ENCODE data around the gene TAF11L14. TPM values are rescaled to one million over a fixed set of nuclear protein-coding genes. Genes with fewer than 3 reads are reported as not detected.
"Not testable (repeated sequence)": the region's sequence is repeated elsewhere in the genome, so short reads cannot be mapped to it uniquely, and the experiment has no call there.

The TAF11L14 gene
- total RNA-seq (not detected), polyA plus RNA-seq (ENCODE audit: insufficient read length in 2 of 2) (not detected)
- long read RNA-seq, donor 1, result 0 reads
- long read RNA-seq, donor 2, result 0 reads
- long read RNA-seq, donor 3, result 0 reads
- long read RNA-seq, donor 4, result 0 reads

- WGBS (ENCODE audit: insufficient coverage), result 85% methylated on average over 4 of the region's 5 CpGs
- no peaks in the 10 kb centered on the region for H3K4me1 ChIP-seq (ENCODE audit: control insufficient read depth, insufficient read depth, low read length)
- no peaks in the 10 kb centered on the region for H3K36me3 ChIP-seq (ENCODE audit: control insufficient read depth, insufficient read depth, low read length)
- H3K9me3 ChIP-seq (ENCODE audit: control insufficient read depth, insufficient read depth, low read length), result no peaks in the 10 kb centered on the region
- no peak within 1 kb of the TSS for H3K4me3 ChIP-seq (ENCODE audit: low read depth, low read length)
- DNase-seq (ENCODE audit: low read depth in 4 of 6, low spot score in 6 of 6), result no peak
- H3K27ac ChIP-seq (ENCODE audit: low read depth, low read length), result no peak within 1 kb of the TSS
- H3K27me3 ChIP-seq (ENCODE audit: control insufficient read depth, insufficient read depth, low read length), result no peaks in the 10 kb centered on the region
Observed at GRCh38 chr5:17634160-17634559, at the start of gene TAF11L14. TAF11L14 (plus strand) TSS chr5:17634460.

DNA sequence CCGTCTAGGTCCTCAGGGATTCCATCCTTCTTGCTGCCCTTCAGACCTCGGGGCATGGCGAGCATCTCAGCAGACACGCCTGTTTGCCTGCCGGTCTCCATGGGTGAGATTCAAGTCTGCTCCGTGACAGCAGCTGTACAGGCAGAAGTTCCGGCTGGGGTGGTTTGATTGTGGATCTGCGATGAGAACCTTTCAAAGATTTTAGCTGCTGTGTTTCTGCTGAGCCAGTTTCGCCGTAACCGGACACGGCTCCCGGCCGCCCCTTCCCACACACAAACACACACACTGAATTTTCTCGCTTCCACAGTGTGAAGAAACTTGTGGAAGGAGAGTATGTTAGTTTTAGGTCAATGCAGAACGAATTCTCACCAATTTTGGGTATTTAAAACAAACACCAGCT, 48.6 kb upstream of the TAF11L14 start, which contains the start of gene TAF11L7:
Gene TAF11L7, minus strand, starts transcription at position 101 of the 400 bp plus-strand sequence.
- not testable (repeated sequence) for H3K27me3 ChIP-seq (ENCODE audit: control insufficient read depth, insufficient read depth, low read length); H3K4me1 ChIP-seq (ENCODE audit: control insufficient read depth, insufficient read depth, low read length); H3K36me3 ChIP-seq (ENCODE audit: control insufficient read depth, insufficient read depth, low read length); H3K27ac ChIP-seq (ENCODE audit: low read depth, low read length); H3K4me3 ChIP-seq (ENCODE audit: low read depth, low read length); DNase-seq (ENCODE audit: low read depth in 4 of 6, low spot score in 6 of 6); H3K9me3 ChIP-seq (ENCODE audit: control insufficient read depth, insufficient read depth, low read length)
- no CpG with 5 or more reads among the region's 16 CpGs for WGBS (ENCODE audit: insufficient coverage)

GRCh38 chr5:17590860-17591259, 43.4 kb upstream of the TAF11L14 start, which contains the start of gene TAF11L8:
TAF11L8 (minus strand) TSS chr5:17590960.
- not testable (repeated sequence) for H3K36me3 ChIP-seq (ENCODE audit: control insufficient read depth, insufficient read depth, low read length); H3K4me1 ChIP-seq (ENCODE audit: control insufficient read depth, insufficient read depth, low read length); H3K9me3 ChIP-seq (ENCODE audit: control insufficient read depth, insufficient read depth, low read length); DNase-seq (ENCODE audit: low read depth in 4 of 6, low spot score in 6 of 6); H3K4me3 ChIP-seq (ENCODE audit: low read depth, low read length); H3K27ac ChIP-seq (ENCODE audit: low read depth, low read length); H3K27me3 ChIP-seq (ENCODE audit: control insufficient read depth, insufficient read depth, low read length)
- no CpG with 5 or more reads among the region's 16 CpGs for WGBS (ENCODE audit: insufficient coverage)

GRCh38 chr5:17594255-17594654, 40.0 kb upstream of the TAF11L14 start, which contains the start of gene TAF11L9:
TAF11L9 (minus strand) TSS chr5:17594394.
- not testable (repeated sequence) for H3K27me3 ChIP-seq (ENCODE audit: control insufficient read depth, insufficient read depth, low read length); DNase-seq (ENCODE audit: low read depth in 4 of 6, low spot score in 6 of 6); H3K4me1 ChIP-seq (ENCODE audit: control insufficient read depth, insufficient read depth, low read length); H3K36me3 ChIP-seq (ENCODE audit: control insufficient read depth, insufficient read depth, low read length); H3K27ac ChIP-seq (ENCODE audit: low read depth, low read length); H3K9me3 ChIP-seq (ENCODE audit: control insufficient read depth, insufficient read depth, low read length); H3K4me3 ChIP-seq (ENCODE audit: low read depth, low read length)
- no CpG with 5 or more reads among the region's 15 CpGs for WGBS (ENCODE audit: insufficient coverage)

DNA sequence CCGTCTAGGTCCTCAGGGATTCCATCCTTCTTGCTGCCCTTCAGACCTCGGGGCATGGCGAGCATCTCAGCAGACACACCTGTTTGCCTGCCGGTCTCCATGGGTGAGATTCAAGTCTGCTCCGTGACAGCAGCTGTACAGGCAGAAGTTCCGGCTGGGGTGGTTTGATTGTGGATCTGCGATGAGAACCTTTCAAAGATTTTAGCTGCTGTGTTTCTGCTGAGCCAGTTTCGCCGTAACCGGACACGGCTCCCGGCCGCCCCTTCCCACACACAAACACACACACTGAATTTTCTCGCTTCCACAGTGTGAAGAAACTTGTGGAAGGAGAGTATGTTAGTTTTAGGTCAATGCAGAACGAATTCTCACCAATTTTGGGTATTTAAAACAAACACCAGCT, 36.5 kb upstream of the TAF11L14 start, which contains the start of gene TAF11L10:
Gene TAF11L10, minus strand, starts transcription at position 101 of the 400 bp plus-strand sequence.
- not testable (repeated sequence) for H3K4me3 ChIP-seq (ENCODE audit: low read depth, low read length); H3K36me3 ChIP-seq (ENCODE audit: control insufficient read depth, insufficient read depth, low read length); H3K9me3 ChIP-seq (ENCODE audit: control insufficient read depth, insufficient read depth, low read length); H3K27ac ChIP-seq (ENCODE audit: low read depth, low read length); H3K27me3 ChIP-seq (ENCODE audit: control insufficient read depth, insufficient read depth, low read length); DNase-seq (ENCODE audit: low read depth in 4 of 6, low spot score in 6 of 6); H3K4me1 ChIP-seq (ENCODE audit: control insufficient read depth, insufficient read depth, low read length)
- no CpG with 5 or more reads among the region's 15 CpGs for WGBS (ENCODE audit: insufficient coverage)

- WGBS (ENCODE audit: insufficient coverage), result no CpG with 5 or more reads among the region's 6 CpGs
- DNase-seq (ENCODE audit: low read depth in 4 of 6, low spot score in 6 of 6); H3K27ac ChIP-seq (ENCODE audit: low read depth, low read length); H3K4me1 ChIP-seq (ENCODE audit: control insufficient read depth, insufficient read depth, low read length); H3K4me3 ChIP-seq (ENCODE audit: low read depth, low read length); H3K9me3 ChIP-seq (ENCODE audit: control insufficient read depth, insufficient read depth, low read length); H3K36me3 ChIP-seq (ENCODE audit: control insufficient read depth, insufficient read depth, low read length); H3K27me3 ChIP-seq (ENCODE audit: control insufficient read depth, insufficient read depth, low read length): not testable (repeated sequence)
Observed at GRCh38 chr5:17603880-17604279, 30.4 kb upstream of the TAF11L14 start, which contains the start of gene TAF11L11. TAF11L11 (plus strand) TSS chr5:17604183.

- 98% methylated on average over 5 of the region's 14 CpGs for WGBS (ENCODE audit: insufficient coverage)
- H3K9me3 ChIP-seq (ENCODE audit: control insufficient read depth, insufficient read depth, low read length), result no peaks in the 10 kb centered on the region
- no peaks in the 10 kb centered on the region for H3K27me3 ChIP-seq (ENCODE audit: control insufficient read depth, insufficient read depth, low read length)
- H3K36me3 ChIP-seq (ENCODE audit: control insufficient read depth, insufficient read depth, low read length), result no peaks in the 10 kb centered on the region
- DNase-seq (ENCODE audit: low read depth in 4 of 6, low spot score in 6 of 6), result no peak
- no peaks in the 10 kb centered on the region for H3K4me1 ChIP-seq (ENCODE audit: control insufficient read depth, insufficient read depth, low read length)
- no peak overlapping the region for H3K4me3 ChIP-seq (ENCODE audit: low read depth, low read length)
- H3K27ac ChIP-seq (ENCODE audit: low read depth, low read length), result no peak overlapping the region
Observed at GRCh38 chr5:17604951-17605350, 29.3 kb upstream of the TAF11L14 start.

DNA sequence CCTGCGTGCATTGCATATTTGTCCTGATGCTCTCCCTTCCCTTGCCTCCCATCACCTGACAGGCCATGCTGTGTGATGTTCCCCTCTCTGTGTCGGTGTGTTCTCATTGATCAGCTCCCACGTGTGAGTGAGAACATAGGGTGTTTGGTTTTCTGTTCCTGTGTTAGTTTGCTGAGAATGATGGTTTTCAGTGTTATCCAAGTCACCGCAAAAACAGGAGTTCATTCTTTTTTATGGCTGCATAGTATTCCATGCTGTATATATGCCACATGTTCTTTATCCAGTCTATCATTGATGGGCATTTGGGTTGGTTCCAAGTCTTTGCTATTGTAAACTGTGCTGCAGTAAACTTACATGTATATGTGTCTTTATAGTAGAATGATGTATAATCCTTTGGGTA, 26.8 kb upstream of the TAF11L14 start:
- H3K27ac ChIP-seq (ENCODE audit: low read depth, low read length); H3K27me3 ChIP-seq (ENCODE audit: control insufficient read depth, insufficient read depth, low read length); H3K9me3 ChIP-seq (ENCODE audit: control insufficient read depth, insufficient read depth, low read length); H3K4me3 ChIP-seq (ENCODE audit: low read depth, low read length); DNase-seq (ENCODE audit: low read depth in 4 of 6, low spot score in 6 of 6); H3K36me3 ChIP-seq (ENCODE audit: control insufficient read depth, insufficient read depth, low read length); H3K4me1 ChIP-seq (ENCODE audit: control insufficient read depth, insufficient read depth, low read length): not testable (repeated sequence)
- WGBS (ENCODE audit: insufficient coverage), result 83% methylated on average over 1 of the region's 4 CpGs

- WGBS (ENCODE audit: insufficient coverage), result 80% methylated on average over 1 of the region's 2 CpGs
- H3K9me3 ChIP-seq (ENCODE audit: control insufficient read depth, insufficient read depth, low read length); H3K27me3 ChIP-seq (ENCODE audit: control insufficient read depth, insufficient read depth, low read length); DNase-seq (ENCODE audit: low read depth in 4 of 6, low spot score in 6 of 6); H3K4me3 ChIP-seq (ENCODE audit: low read depth, low read length); H3K4me1 ChIP-seq (ENCODE audit: control insufficient read depth, insufficient read depth, low read length); H3K27ac ChIP-seq (ENCODE audit: low read depth, low read length); H3K36me3 ChIP-seq (ENCODE audit: control insufficient read depth, insufficient read depth, low read length): not testable (repeated sequence)
Observed at GRCh38 chr5:17610092-17610491, 24.2 kb upstream of the TAF11L14 start, which contains the start of gene TAF11L12. TAF11L12 (plus strand) TSS chr5:17610392.

- no peak for DNase-seq (ENCODE audit: low read depth in 4 of 6, low spot score in 6 of 6)
- WGBS (ENCODE audit: insufficient coverage), result 96% methylated on average over 14 of the region's 17 CpGs
- no peak overlapping the region for H3K4me3 ChIP-seq (ENCODE audit: low read depth, low read length)
- H3K27me3 ChIP-seq (ENCODE audit: control insufficient read depth, insufficient read depth, low read length), result no peaks in the 10 kb centered on the region
- no peaks in the 10 kb centered on the region for H3K4me1 ChIP-seq (ENCODE audit: control insufficient read depth, insufficient read depth, low read length)
- no peaks in the 10 kb centered on the region for H3K36me3 ChIP-seq (ENCODE audit: control insufficient read depth, insufficient read depth, low read length)
- no peak overlapping the region for H3K27ac ChIP-seq (ENCODE audit: low read depth, low read length)
- no peaks in the 10 kb centered on the region for H3K9me3 ChIP-seq (ENCODE audit: control insufficient read depth, insufficient read depth, low read length)
Observed at GRCh38 chr5:17614872-17615605, 19.2 kb upstream of the TAF11L14 start.
